IMR-90 (cell line): ENCODE results near the gene LCTL. TPM values are rescaled to one million over a fixed set of nuclear protein-coding genes. Genes with fewer than 3 reads are reported as not detected.
A peak's percentile ranks its signal among the peaks of the same experiment; 100 is the strongest.

ENCODE experiments used
- ATAC-seq: fragments of 200-7000 bp; cut with Tn5 transposase; 2 replicates; pipeline ENCODE4 v1.9.1; 2020; ENCODE audit warnings: low read depth, mild to moderate bottlenecking, moderate library complexity
- BruUV-seq: library from RNA; stranded (reverse); fragments of 400-500 nt; replicated peaks from 2 replicates; lab custom pipeline; 2021; lab: Mats Ljungman, UMichigan
- CTCF ChIA-PET: fragments of 300-600 bp; formaldehyde crosslinking; extraction: SDS; loops from one replicate; lab custom pipeline; 2021; ENCODE audit warnings: antibody characterized with exemption; lab: Yijun Ruan, JAX
- POLR2A ChIA-PET: fragments of 300-600 bp; sonication (Branson Sonifier 250); formaldehyde crosslinking; loops from one replicate; lab custom pipeline; 2022; ENCODE audit warnings: antibody characterized with exemption; ENCODE audit not compliant: unreplicated experiment; lab: Charles Lee
- DNase-seq: peaks from one replicate; pipeline ENCODE4 v3.0.0; 2013
- H2AFZ ChIP-seq: replicated peaks from 2 replicates; pipeline ENCODE3; 2013; ENCODE audit warnings: low read length, mild to moderate bottlenecking; ENCODE audit not compliant: poor library complexity
- H2AK5ac ChIP-seq: 2 replicates; pipeline ENCODE4 v1.6.1; 2013; ENCODE audit warnings: low read depth, low read length, inconsistent platforms
- H2AK9ac ChIP-seq: replicated peaks from 2 replicates; pipeline ENCODE3; 2013; ENCODE audit warnings: mild to moderate bottlenecking, low read depth, low read length, moderate library complexity; ENCODE audit not compliant: poor library complexity
- H2BK120ac ChIP-seq: 2 replicates; pipeline ENCODE4 v1.6.1; 2013; ENCODE audit warnings: low read depth, low read length, inconsistent platforms
- H2BK15ac ChIP-seq: 3 replicates; pipeline ENCODE4 v1.6.1; 2013; ENCODE audit warnings: low read depth, low read length, inconsistent platforms
- H2BK20ac ChIP-seq: 2 replicates; pipeline ENCODE4 v1.6.1; 2013; ENCODE audit warnings: low read depth, mild to moderate bottlenecking, inconsistent platforms, low read length, moderate library complexity
- H2BK5ac ChIP-seq: 2 replicates; pipeline ENCODE4 v1.6.1; 2013; ENCODE audit warnings: mild to moderate bottlenecking, low read depth, low read length, inconsistent platforms; ENCODE audit not compliant: poor library complexity, severe bottlenecking
- H3K14ac ChIP-seq: replicated peaks from 2 replicates; pipeline ENCODE4 v1.6.1; 2013; ENCODE audit warnings: low read depth, low read length, inconsistent platforms
- H3K18ac ChIP-seq: 2 replicates; pipeline ENCODE4 v1.6.1; 2013; ENCODE audit warnings: low read depth, low read length, control low read depth
- H3K23ac ChIP-seq: 2 replicates; pipeline ENCODE4 v1.6.1; 2013; ENCODE audit warnings: low read depth, low read length, inconsistent platforms
- H3K27ac ChIP-seq: 2 replicates; pipeline ENCODE4 v1.5.1; 2013; ENCODE audit warnings: mild to moderate bottlenecking, control low read depth, low read length; ENCODE audit not compliant: insufficient read depth
- H3K27me3 ChIP-seq: 2 replicates; pipeline ENCODE4 v1.6.1; 2013; ENCODE audit warnings: low read length; ENCODE audit not compliant: control insufficient read depth, insufficient read depth
- H3K36me3 ChIP-seq: 2 replicates; pipeline ENCODE4 v1.6.1; 2013; ENCODE audit warnings: low read length, mixed read lengths; ENCODE audit not compliant: control insufficient read depth, insufficient read depth
- H3K4ac ChIP-seq: 2 replicates; pipeline ENCODE4 v1.6.1; 2013; ENCODE audit warnings: low read depth, low read length, inconsistent platforms
- H3K4me1 ChIP-seq: 2 replicates; pipeline ENCODE4 v1.6.1; 2013; ENCODE audit warnings: low read length, mixed read lengths; ENCODE audit not compliant: control insufficient read depth, insufficient read depth
- H3K4me2 ChIP-seq: 2 replicates; pipeline ENCODE4 v1.6.1; 2013; ENCODE audit warnings: low read depth, mild to moderate bottlenecking, control low read depth, low read length, moderate library complexity
- H3K4me3 ChIP-seq: 2 replicates; pipeline ENCODE4 v1.5.1; 2013; ENCODE audit warnings: low read depth, mild to moderate bottlenecking, control low read depth, low read length, moderate library complexity; ENCODE audit not compliant: insufficient read depth
- H3K56ac ChIP-seq: 2 replicates; pipeline ENCODE4 v1.6.1; 2013; ENCODE audit warnings: low read length, inconsistent platforms; ENCODE audit not compliant: insufficient read depth; ENCODE audit errors: extremely low read depth
- H3K79me1 ChIP-seq, 2 experiments: 2 replicates each; pipeline ENCODE4 v1.6.1; 2013; ENCODE audit warnings: low read length in 2 of 2, inconsistent platforms in 1 of 2, low read depth in 1 of 2
- H3K9ac ChIP-seq: 2 replicates; pipeline ENCODE4 v1.6.1; 2013; ENCODE audit warnings: low read depth, low read length, control low read depth
- H3K9me1 ChIP-seq: 2 replicates; pipeline ENCODE4 v1.6.1; 2013; ENCODE audit warnings: low read length, inconsistent platforms; ENCODE audit not compliant: insufficient read depth
- H3K9me3 ChIP-seq: 2 replicates; pipeline ENCODE4 v1.6.1; 2013; ENCODE audit warnings: low read length; ENCODE audit not compliant: control insufficient read depth, insufficient read depth
- H4K20me1 ChIP-seq: 2 replicates; pipeline ENCODE4 v1.6.1; 2013; ENCODE audit warnings: low read length, inconsistent platforms; ENCODE audit not compliant: insufficient read depth
- H4K5ac ChIP-seq: 2 replicates; pipeline ENCODE4 v1.6.1; 2013; ENCODE audit warnings: mild to moderate bottlenecking, low read depth, low read length, control low read depth
- H4K8ac ChIP-seq, 2 experiments: 2 replicates each; pipeline ENCODE4 v1.6.1; 2013; ENCODE audit warnings: low read depth in 2 of 2, low read length in 2 of 2, control low read depth in 1 of 2, inconsistent platforms in 1 of 2
- H4K91ac ChIP-seq: 2 replicates; pipeline ENCODE4 v1.6.1; 2013; ENCODE audit warnings: low read depth, low read length, inconsistent platforms; ENCODE audit not compliant: insufficient read depth
- BHLHE40 ChIP-seq: fragments of 150-350 bp; IDR thresholded peaks from 2 replicates; pipeline ENCODE4 v1.6.1; 2016; ENCODE audit warnings: mild to moderate bottlenecking, low read depth, low read length
- CEBPB ChIP-seq: IDR thresholded peaks from 2 replicates; pipeline ENCODE4 v1.6.1; 2012; ENCODE audit warnings: low read depth, low read length, improper control_type of control experiment
- CHD1 ChIP-seq: IDR thresholded peaks from 2 replicates; pipeline ENCODE4 v1.6.1; 2012; ENCODE audit warnings: low read depth, low read length, improper control_type of control experiment
- FOS ChIP-seq: fragments of 150-350 bp; IDR thresholded peaks from 2 replicates; pipeline ENCODE4 v1.6.1; 2016; ENCODE audit warnings: low read depth, low read length
- MAFK ChIP-seq: IDR thresholded peaks from 2 replicates; pipeline ENCODE4 v1.6.1; 2012; ENCODE audit warnings: low read depth, low read length, improper control_type of control experiment
- MAZ ChIP-seq: IDR thresholded peaks from 2 replicates; pipeline ENCODE4 v1.6.1; 2012; ENCODE audit warnings: low read depth, mild to moderate bottlenecking, low read length, improper control_type of control experiment, moderate library complexity, borderline replicate concordance
- MXI1 ChIP-seq: IDR thresholded peaks from 2 replicates; pipeline ENCODE4 v1.6.1; 2012; ENCODE audit warnings: low read depth, mild to moderate bottlenecking, low read length, moderate library complexity, borderline replicate concordance
- NFE2L2 ChIP-seq: fragments of 150-350 bp; IDR thresholded peaks from 2 replicates; pipeline ENCODE4 v1.6.1; 2016; ENCODE audit warnings: low read depth, mild to moderate bottlenecking, low read length
- POLR2A ChIP-seq: IDR thresholded peaks from 2 replicates; pipeline ENCODE4 v1.6.1; 2012; ENCODE audit warnings: mild to moderate bottlenecking, low read depth, low read length
- RAD21 ChIP-seq: IDR thresholded peaks from 2 replicates; pipeline ENCODE4 v1.6.1; 2012; ENCODE audit warnings: low read length, improper control_type of control experiment
- RCOR1 ChIP-seq: IDR thresholded peaks from 2 replicates; pipeline ENCODE4 v1.6.1; 2012; ENCODE audit warnings: mild to moderate bottlenecking, low read length, improper control_type of control experiment; ENCODE audit not compliant: insufficient replicate concordance
- RFX5 ChIP-seq: IDR thresholded peaks from 2 replicates; pipeline ENCODE4 v1.8.0; 2012; ENCODE audit warnings: low read depth, mild to moderate bottlenecking, low read length, moderate library complexity
- SMC3 ChIP-seq: fragments of 150-350 bp; IDR thresholded peaks from 2 replicates; pipeline ENCODE4 v1.6.1; 2016; ENCODE audit warnings: low read depth, mild to moderate bottlenecking, antibody characterized with exemption, low read length, moderate library complexity
- USF2 ChIP-seq: fragments of 150-350 bp; IDR thresholded peaks from 2 replicates; pipeline ENCODE4 v1.6.1; 2017; ENCODE audit warnings: mild to moderate bottlenecking, antibody characterized with exemption, low read length, low read depth
- WGBS, 2 experiments: methylation state at CpG; one replicate each; pipeline versions ENCODE4 v1.1.5 to v1.1.7; 2013; ENCODE audit warnings: missing lambda C conversion rate in 2 of 2; ENCODE audit not compliant: insufficient read length in 1 of 2; ENCODE audit errors: extremely low coverage in 2 of 2; 5-methylcytosine and 5-hydroxymethylcytosine counted together
- dilution Hi-C: fragments of 300-500 bp; cut with HindIII; formaldehyde crosslinking; loops from one replicate; pipeline ENCODE4 v1.14.3; 2018; ENCODE audit warnings: low sequenced_read_pairs; ENCODE audit not compliant: unreplicated experiment
- in situ Hi-C: fragments of 300-500 bp; cut with MboI; formaldehyde crosslinking; loops from 3 replicates; pipeline ENCODE4 v1.14.3; 2019; ENCODE audit warnings: low sequenced_read_pairs, inconsistent platforms, mixed read lengths
- intact Hi-C: fragments of 100-400 bp; cut with micrococcal nuclease; formaldehyde crosslinking; loops from 2 replicates; pipeline ENCODE4 v1.10.0; 2022
- polyA plus RNA-seq, 3 experiments: library from polyadenylated mRNA; depleted of rRNA; stranded (reverse); fragments of >200 nt; gene quantifications; 2 replicates each; pipeline ENCODE4 v1.2.3, GENCODE V29; 2012; ENCODE audit warnings: low replicate concordance in 1 of 3
- total RNA-seq: library from RNA; depleted of rRNA; stranded (reverse); fragments of >200 nt; gene quantifications from 2 replicates; pipeline ENCODE4 v1.2.3, GENCODE V29; 2012
- TF ChIP-seq, protein P1 (sequence below): fragments of 150-350 bp; IDR thresholded peaks from 2 replicates; pipeline ENCODE4 v1.6.1; 2016; ENCODE audit warnings: low read depth, mild to moderate bottlenecking, low read length, moderate library complexity, borderline replicate concordance
- TF ChIP-seq, protein P2 (sequence below): conservative IDR thresholded peaks from 2 replicates; pipeline ENCODE4 v1.5.1; 2012; ENCODE audit warnings: mild to moderate bottlenecking, low read depth, low read length, improper control_type of control experiment

Gene LCTL
- total and polyA plus RNA-seq, 2 of the 4 experiments (the other 2 are of a cell fraction) = 10.3 to 10.4 TPM

DNA sequence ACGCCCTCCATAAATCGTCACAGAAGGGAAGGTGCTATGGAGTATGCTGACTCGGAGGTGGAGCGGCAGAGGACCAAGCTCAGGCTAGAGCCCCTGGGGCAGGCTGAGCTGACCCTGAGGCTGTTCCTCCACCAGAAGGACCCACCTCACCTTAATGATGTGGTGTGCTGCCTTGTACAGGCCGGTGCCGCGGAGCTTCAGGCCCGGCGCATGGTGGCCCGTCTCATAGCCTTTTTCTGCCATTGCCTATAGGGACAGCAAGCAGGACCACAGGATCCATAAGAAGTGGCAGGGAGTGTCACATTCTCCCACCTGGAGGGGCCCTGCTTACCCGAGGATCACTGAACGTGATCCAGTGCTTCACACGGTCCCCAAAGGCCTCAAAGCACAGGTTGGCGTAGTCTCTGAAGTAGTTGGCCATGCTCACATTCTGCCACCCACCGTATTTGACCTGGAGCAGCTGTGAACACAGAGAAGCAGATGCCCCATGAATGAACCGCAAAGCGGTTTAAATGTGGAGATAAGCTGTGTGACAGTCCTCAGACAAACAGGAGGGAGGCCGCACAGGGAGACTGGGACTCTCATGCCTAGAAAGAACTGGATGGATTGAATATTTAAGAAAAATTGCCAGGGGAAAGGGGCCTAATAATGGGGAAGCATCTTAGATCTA lies 4.8 kb downstream of the LCTL start:
- peak overlapping the region; percentile 37 for H2AK9ac ChIP-seq
- no peak overlapping the region for H3K14ac ChIP-seq
- POLR2A ChIA-PET = no interaction called here
- intact Hi-C loops (no loop called here), in situ Hi-C loops (no loop called here), dilution Hi-C loops (no loop called here)
- H4K5ac ChIP-seq = no peak overlapping the region
- WGBS, 2 experiments = 94% methylated on average over 10 of the region's 18 CpGs; no CpG with 5 or more reads in 1 of the 2 experiments
- no peaks in the 10 kb centered on the region for H3K9me3 ChIP-seq
- no peaks in the 10 kb centered on the region for H3K36me3 ChIP-seq
- no peaks in the 10 kb centered on the region for H3K27me3 ChIP-seq
- H3K4me1 ChIP-seq = peaks cover 7% of the 10 kb centered on the region
- H3K79me1 ChIP-seq = peaks cover 0 to 3% of the 10 kb centered on the region in 2 experiments; a peak in 1 of 4 replicates
- no peak overlapping the region for H4K91ac ChIP-seq
- no peak overlapping the region for H2AFZ ChIP-seq
- H3K9me1 ChIP-seq = no peaks in the 10 kb centered on the region; the same call in 1 of the 2 replicates
- H3K4me2 ChIP-seq = no peak overlapping the region
- no peak overlapping the region for H2BK20ac ChIP-seq
- no peak overlapping the region for H3K27ac ChIP-seq
- no peak overlapping the region for H3K56ac ChIP-seq
- CTCF ChIA-PET = no interaction called here
- no peak overlapping the region for H3K4ac ChIP-seq
- no peak overlapping the region for H3K4me3 ChIP-seq
- H2BK15ac ChIP-seq = no peak overlapping the region
- ATAC-seq = no peak
- BruUV-seq = no TSS peak
- no peak overlapping the region for H2BK120ac ChIP-seq
- DNase-seq = no peak
- no peak overlapping the region for H3K18ac ChIP-seq
- no peak overlapping the region for H3K9ac ChIP-seq
- no peaks in the 10 kb centered on the region for H4K20me1 ChIP-seq
- H3K23ac ChIP-seq = no peak overlapping the region
- H2AK5ac ChIP-seq = no peak overlapping the region
- no peak for TF ChIP-seq CEBPB
- TF ChIP-seq NFE2L2 = no peak
- no peak for TF ChIP-seq BHLHE40
- TF ChIP-seq MXI1 = no peak
- no peak for TF ChIP-seq USF2
- TF ChIP-seq, protein P1, sequence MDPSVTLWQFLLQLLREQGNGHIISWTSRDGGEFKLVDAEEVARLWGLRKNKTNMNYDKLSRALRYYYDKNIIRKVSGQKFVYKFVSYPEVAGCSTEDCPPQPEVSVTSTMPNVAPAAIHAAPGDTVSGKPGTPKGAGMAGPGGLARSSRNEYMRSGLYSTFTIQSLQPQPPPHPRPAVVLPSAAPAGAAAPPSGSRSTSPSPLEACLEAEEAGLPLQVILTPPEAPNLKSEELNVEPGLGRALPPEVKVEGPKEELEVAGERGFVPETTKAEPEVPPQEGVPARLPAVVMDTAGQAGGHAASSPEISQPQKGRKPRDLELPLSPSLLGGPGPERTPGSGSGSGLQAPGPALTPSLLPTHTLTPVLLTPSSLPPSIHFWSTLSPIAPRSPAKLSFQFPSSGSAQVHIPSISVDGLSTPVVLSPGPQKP = no peak
- TF ChIP-seq RCOR1 = no peak
- no peak for TF ChIP-seq MAFK
- TF ChIP-seq CHD1 = no peak
- TF ChIP-seq RFX5 = no peak
- TF ChIP-seq, protein P2, sequence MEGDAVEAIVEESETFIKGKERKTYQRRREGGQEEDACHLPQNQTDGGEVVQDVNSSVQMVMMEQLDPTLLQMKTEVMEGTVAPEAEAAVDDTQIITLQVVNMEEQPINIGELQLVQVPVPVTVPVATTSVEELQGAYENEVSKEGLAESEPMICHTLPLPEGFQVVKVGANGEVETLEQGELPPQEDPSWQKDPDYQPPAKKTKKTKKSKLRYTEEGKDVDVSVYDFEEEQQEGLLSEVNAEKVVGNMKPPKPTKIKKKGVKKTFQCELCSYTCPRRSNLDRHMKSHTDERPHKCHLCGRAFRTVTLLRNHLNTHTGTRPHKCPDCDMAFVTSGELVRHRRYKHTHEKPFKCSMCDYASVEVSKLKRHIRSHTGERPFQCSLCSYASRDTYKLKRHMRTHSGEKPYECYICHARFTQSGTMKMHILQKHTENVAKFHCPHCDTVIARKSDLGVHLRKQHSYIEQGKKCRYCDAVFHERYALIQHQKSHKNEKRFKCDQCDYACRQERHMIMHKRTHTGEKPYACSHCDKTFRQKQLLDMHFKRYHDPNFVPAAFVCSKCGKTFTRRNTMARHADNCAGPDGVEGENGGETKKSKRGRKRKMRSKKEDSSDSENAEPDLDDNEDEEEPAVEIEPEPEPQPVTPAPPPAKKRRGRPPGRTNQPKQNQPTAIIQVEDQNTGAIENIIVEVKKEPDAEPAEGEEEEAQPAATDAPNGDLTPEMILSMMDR = no peak
- TF ChIP-seq POLR2A = no peak
- no peak for TF ChIP-seq MAZ
- no peak for TF ChIP-seq FOS
- TF ChIP-seq RAD21 = no peak
- no peak for TF ChIP-seq SMC3
- H4K8ac ChIP-seq = no peak overlapping the region
- no peak overlapping the region for H2BK5ac ChIP-seq
